HG03442 (cell line): ENCODE data around the gene ACTN1.

Experiments
- ATAC-seq: cut with Tn5 transposase; IDR thresholded peaks from one replicate; pipeline ENCODE4 v1.9.1; 2021; ENCODE audit warnings: mild to moderate bottlenecking, moderate library complexity; ENCODE audit not compliant: unreplicated experiment

Gene ACTN1

GRCh38 chr14:68937471-68938270 is 41.4 kb downstream of the ACTN1 start:
- ATAC-seq = no peak

DNA sequence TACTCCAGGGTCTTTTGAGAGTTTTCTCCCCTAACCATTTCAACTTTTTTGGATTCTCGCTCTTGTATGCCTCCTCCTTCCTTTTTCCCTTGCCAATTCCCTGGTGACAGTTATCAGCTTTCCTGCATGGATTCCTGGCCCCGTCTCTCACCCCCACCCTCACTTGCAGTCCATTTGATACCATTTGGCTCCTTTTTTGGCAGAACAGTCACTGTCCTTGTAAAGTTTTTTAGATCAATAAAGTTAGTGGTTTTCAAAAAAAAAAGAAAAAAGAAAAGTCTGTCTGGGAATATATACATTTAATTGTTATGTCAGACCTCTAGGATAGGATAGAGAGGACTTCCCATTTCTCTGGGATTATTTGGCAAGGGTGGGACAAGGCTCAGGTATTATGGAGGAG is 42.1 kb downstream of the ACTN1 start:
- ATAC-seq = no peak

- ATAC-seq = no peak
These were observed 42.6 kb downstream of the ACTN1 start for GRCh38 chr14:68936476-68936875.

- no peak for ATAC-seq
These were observed 43.3 kb downstream of the ACTN1 start for GRCh38 chr14:68935761-68936214.

- no peak for ATAC-seq
These were observed 45.0 kb downstream of the ACTN1 start for GRCh38 chr14:68934066-68934465.

GRCh38 chr14:68932686-68933085 is 46.4 kb downstream of the ACTN1 start:
- no peak for ATAC-seq

DNA sequence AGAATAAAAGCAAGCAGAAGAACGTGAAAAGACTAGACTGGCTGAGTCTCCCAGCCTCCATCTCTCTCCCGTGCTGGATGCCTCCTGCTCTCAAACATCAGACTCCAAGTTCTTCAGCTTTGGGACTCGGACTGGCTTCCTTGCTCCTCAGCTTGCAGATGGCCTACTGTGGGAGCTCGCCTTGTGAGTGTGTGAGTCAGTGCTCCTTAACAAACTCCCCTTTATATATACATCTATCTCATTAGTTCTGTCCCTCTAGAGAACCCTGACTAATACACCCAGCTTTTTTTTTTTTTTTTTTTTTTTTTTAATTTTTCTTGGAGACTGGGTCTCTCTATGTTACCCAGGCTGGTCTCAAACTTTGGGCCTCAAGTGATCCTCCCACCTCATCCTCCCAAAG is 46.9 kb downstream of the ACTN1 start:
- no peak for ATAC-seq

DNA sequence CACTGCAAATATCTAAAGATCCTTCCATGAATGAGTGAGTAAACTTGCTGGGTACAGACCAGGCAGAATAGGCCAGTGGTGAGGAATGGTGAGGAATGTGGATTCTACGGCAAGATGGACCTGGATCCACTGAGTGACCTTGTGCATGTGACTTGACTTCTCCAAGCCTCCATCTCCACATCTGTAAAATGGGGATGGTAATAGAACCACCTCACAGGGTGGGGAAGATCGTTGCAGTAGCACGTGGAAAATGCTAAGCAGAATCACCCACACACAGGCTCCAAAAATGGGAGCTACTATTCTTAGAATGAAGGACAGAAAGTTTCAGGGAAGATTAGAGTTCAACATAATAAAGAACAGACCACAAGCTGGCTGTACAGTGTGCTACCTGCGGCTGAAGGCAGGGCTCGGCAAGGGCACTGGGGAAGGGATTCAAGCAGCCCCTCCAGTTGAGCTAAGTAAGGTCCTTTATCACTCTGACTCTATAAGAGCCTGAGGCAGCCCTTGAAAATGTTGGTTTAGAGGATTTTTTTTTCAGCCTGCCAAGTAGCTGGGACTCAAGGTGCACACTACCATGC is 47.5 kb downstream of the ACTN1 start:
- no peak for ATAC-seq

GRCh38 chr14:68931063-68931462 is 48.0 kb downstream of the ACTN1 start:
- no peak for ATAC-seq

- ATAC-seq = no peak
These were observed 49.3 kb downstream of the ACTN1 start for GRCh38 chr14:68929623-68930307.

DNA sequence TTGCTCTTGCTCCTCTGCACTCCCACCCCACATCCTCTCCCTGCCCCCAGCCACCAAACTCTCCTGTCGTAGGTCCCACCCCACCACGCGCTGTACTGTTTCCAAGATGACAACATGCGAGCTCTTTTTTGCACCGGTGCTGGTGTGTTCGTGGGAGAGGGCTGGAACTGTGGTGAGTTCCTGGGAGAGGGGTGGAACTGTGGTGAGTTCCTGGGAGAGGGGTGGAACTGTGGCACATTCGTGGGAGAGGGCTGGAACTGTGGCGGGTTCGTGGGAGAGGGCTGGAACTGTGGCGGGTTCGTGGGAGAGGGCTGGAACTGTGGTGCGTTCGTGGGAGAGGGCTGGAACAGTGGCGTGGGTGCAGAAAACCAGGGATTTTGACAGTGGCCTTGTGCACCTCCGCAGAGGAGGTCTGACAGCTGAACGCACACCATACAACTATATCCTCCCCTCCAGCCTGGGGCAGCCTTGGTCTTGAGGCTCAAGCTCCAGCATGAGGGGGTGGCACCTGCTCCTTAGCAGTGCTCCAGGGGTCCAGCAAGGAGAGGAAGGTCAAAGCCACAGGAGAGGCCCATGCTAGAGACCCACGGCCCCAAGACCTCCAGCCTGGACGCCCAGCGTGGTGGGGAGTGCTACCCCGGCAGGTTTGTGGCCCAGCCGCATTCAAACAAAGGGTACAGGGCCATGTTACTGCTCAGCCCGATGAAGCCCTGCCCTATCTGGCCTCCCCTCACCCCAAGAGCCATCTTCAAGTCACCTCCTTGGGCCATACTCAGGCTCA is 50.1 kb downstream of the ACTN1 start:
- no peak for ATAC-seq

DNA sequence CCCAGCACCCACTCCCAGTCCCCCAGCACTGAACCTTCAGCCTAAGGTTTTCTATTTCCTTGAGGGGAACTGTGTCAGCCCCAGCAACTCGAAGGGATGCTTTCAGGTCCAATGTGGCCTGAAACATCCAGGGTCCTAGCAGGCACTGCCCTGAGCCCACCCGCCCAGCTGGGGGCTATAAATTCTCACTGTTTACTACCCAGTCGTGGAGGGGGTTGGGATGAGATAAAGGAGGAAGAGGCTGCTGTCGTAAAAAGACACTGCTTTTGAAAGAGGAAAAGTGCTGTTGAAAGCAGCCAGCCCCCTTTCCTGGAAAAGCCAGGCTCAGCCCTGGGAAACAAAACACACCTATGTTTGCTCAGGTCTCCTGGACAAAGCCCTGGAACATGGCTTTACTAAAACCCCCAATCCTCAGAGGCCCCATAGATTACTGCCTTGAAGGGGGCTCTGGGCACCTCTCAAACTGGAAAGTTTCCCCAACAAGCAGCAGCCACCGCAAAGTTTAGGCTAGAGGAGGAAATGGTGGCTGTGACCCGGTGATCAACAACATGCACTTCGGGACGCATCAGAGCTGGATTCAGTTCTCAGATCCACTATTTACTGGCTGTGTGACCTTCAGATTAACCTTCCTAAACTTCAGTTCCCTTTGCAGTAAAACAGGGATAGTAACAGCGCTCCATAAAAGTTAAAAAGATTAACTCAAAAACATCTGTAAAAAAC is 51.0 kb downstream of the ACTN1 start:
- no peak for ATAC-seq

- no peak for ATAC-seq
These were observed 52.0 kb downstream of the ACTN1 start for GRCh38 chr14:68927089-68927488.

GRCh38 chr14:68926236-68926635 is 52.9 kb downstream of the ACTN1 start:
- no peak for ATAC-seq

DNA sequence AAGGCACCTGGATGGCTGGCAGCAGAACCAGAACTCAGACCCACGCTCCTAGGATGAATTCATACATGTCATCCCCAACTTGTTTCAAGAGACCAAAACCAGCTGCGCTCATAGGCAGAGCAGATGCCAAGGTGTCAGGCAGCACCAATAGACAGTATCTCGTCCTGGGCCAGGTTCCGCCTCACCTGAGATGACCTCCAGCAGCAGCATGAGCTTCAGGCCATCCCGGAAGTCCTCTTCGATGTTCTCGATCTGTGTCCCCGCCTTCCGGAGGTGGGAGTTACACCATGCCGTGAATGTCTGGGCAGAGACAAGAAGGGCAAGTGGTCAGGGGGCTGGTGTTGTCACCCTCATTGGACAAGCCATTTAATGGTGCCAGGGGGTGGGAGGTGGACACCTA is 53.7 kb downstream of the ACTN1 start:
- ATAC-seq = no peak

DNA sequence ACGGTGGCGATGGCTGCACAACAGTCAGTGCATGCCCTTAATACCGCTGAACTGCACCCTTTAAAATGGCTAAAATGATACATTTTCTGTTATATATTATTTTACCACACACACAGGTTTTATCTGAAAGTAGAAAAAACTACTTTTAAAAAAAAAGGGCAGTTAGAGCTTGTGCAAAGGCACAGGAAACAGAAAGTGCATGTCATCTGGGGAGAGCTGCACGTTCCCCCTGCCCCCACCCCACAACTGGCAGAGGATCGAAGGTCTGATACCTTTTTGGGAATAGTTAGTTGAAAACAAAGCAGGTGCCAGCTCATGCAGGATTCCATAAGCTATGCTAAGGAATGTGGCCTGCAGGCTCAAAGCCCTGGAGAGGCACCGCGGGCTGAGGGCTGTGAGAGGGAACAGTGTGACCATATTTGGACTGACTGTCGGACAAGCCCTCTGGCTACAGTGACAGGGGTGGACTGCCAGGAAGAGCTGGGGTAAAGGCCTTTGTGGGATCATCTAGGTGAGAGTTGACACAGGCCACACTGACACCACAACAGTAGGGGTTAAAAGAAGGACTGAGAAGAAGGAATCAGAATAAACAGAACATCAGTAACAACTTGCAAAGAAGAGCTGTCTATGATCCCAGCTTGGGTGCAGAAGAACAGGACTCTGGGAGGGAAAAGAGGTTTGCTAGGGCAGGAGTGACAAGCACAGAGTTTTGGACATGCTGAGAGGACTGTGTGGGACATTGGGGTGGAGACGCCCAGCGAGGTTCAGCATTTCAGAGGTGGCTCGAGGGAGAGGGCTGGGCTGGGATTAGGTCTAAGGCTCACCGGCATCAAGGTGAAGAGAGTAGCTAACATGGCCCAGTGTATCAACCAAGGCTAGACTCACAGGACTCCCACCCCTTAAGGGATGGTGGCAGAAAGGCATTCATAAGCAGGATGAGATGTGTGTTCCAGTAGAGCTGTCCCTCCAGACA is 54.6 kb downstream of the ACTN1 start:
- no peak for ATAC-seq

GRCh38 chr14:68922886-68923285 is 56.2 kb downstream of the ACTN1 start:
- ATAC-seq = no peak

DNA sequence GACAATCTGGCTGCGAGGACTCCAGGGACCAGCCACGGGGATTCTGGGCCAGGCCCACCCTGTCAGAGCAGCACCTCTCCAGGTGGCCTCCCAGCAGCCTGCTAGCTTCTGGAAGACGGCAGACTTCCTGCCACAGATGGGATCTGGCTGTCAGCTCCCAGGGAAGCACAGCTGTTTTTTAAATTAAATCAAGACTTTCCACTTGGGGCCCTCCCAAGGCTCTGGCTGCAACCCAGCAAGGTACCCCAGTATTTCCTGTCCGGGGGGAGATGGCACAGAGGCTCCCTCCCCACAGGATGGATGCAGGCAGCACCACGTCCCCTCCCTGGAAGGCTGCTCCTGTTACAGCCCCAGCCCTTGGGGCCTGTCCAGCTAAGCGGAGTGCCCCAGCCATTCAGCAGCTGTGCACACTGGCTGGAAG is 56.9 kb downstream of the ACTN1 start:
- no peak for ATAC-seq

GRCh38 chr14:68921666-68922065 is 57.4 kb downstream of the ACTN1 start:
- ATAC-seq = no peak
